ENCODE results near the gene NFE2L3.

NFE2L3 gene

GRCh38 chr7:26198133-26198780 lies 46.3 kb downstream of the NFE2L3 start:
- DNase-seq = no peak

GRCh38 chr7:26198781-26199169 lies 46.8 kb downstream of the NFE2L3 start:
- no peak for DNase-seq

- peak in 46 of 56 donors; percentile 6 to 75 (median 50) for DNase-seq
Observed at GRCh38 chr7:26199301-26200037, 47.5 kb downstream of the NFE2L3 start.

GRCh38 chr7:26200038-26200443 lies 48.0 kb downstream of the NFE2L3 start:
- DNase-seq = peak in 47 of 56 donors; percentile 12 to 89 (median 68)

GRCh38 chr7:26200444-26201246 lies 48.6 kb downstream of the NFE2L3 start, which contains the start of gene HNRNPA2B1:
TSS of gene HNRNPA2B1 (minus strand) at chr7:26200746. CDS start at chr7:26200577, 169 bp downstream.
- DNase-seq = peak; percentile 75 to 99 (median 96)

- peak in 55 of 56 donors; percentile 42 to 94 (median 83) for DNase-seq
Observed at GRCh38 chr7:26201247-26202018, 49.4 kb downstream of the NFE2L3 start, which contains the start of gene CBX3. TSS of gene CBX3 (plus strand) at chr7:26201745. CDS start at chr7:26202999, 1,254 bp downstream.

GRCh38 chr7:26202019-26202990 lies 50.3 kb downstream of the NFE2L3 start:
- peak in 39 of 56 donors; percentile 22 to 82 (median 56) for DNase-seq

GRCh38 chr7:26203016-26203415 lies 51.0 kb downstream of the NFE2L3 start:
- no peak for DNase-seq

- no peak for DNase-seq
Observed at GRCh38 chr7:26208040-26208439, 56.0 kb downstream of the NFE2L3 start.

GRCh38 chr7:26212921-26213718 lies 61.1 kb downstream of the NFE2L3 start:
- no peak for DNase-seq

GRCh38 chr7:26213807-26214515 lies 62.0 kb downstream of the NFE2L3 start:
- DNase-seq = no peak

- DNase-seq = no peak
Observed at GRCh38 chr7:26216049-26216448, 64.1 kb downstream of the NFE2L3 start.

GRCh38 chr7:26224359-26224758 lies 72.4 kb downstream of the NFE2L3 start:
- DNase-seq = no peak

- no peak for DNase-seq
Observed at GRCh38 chr7:26227987-26228386, 76.0 kb downstream of the NFE2L3 start.

- no peak for DNase-seq
Observed at GRCh38 chr7:26233902-26234511, 82.0 kb downstream of the NFE2L3 start.

All from amygdala (tissue), 56 donors.